ENCODE results near the gene PLSCR1. TPM values are rescaled to one million over a fixed set of nuclear protein-coding genes. Genes with fewer than 3 reads are reported as not detected.
"Not testable (repeated sequence)": the region's sequence is repeated elsewhere in the genome, so short reads cannot be mapped to it uniquely, and the experiment has no call there.

PLSCR1 gene
- total RNA-seq, 2 experiments from 2014 or later = 137 to 146 TPM

GRCh38 chr3:146476094-146476740 lies 68.2 kb downstream of the PLSCR1 start:
- no peak overlapping the region for H3K27ac Mint-ChIP-seq

GRCh38 chr3:146474976-146475375 lies 69.4 kb downstream of the PLSCR1 start:
- peaks cover 13% of the 10 kb centered on the region for H3K27me3 Mint-ChIP-seq
- H3K27ac Mint-ChIP-seq; H3K4me3 Mint-ChIP-seq; CTCF ChIA-PET; DNase-seq; H3K9me3 Mint-ChIP-seq; H3K36me3 Mint-ChIP-seq (ENCODE audit: low read depth); H3K4me1 Mint-ChIP-seq; POLR2A ChIA-PET: not testable (repeated sequence)

More at GRCh38 chr3:146476094-146476740, 68.2 kb downstream of the PLSCR1 start:
- ChIA-PET POLR2A (no interaction called here), CTCF (no interaction called here)
- no peak for DNase-seq
- Mint-ChIP-seq H3K27me3 (peaks cover 19% of the 10 kb centered on the region), H3K36me3 (ENCODE audit: low read depth) (no peaks in the 10 kb centered on the region), H3K9me3 (no peaks in the 10 kb centered on the region), H3K4me1 (no peaks in the 10 kb centered on the region), H3K4me3 (no peak overlapping the region)

- ChIA-PET CTCF (no interaction called here), POLR2A (no interaction called here)
- peaks cover 13% of the 10 kb centered on the region for H3K27me3 Mint-ChIP-seq
- no peaks in the 10 kb centered on the region for H3K9me3 Mint-ChIP-seq
- DNase-seq = no peak
- H3K4me1 Mint-ChIP-seq = peaks cover 5% of the 10 kb centered on the region
- no peak overlapping the region for H3K4me3 Mint-ChIP-seq
- no peaks in the 10 kb centered on the region for H3K36me3 Mint-ChIP-seq (ENCODE audit: low read depth)
- H3K27ac Mint-ChIP-seq = no peak overlapping the region
These were observed 70.7 kb downstream of the PLSCR1 start for GRCh38 chr3:146473726-146474125.

GRCh38 chr3:146472611-146473010 lies 71.8 kb downstream of the PLSCR1 start:
- POLR2A ChIA-PET = no interaction called here
- no peaks in the 10 kb centered on the region for H3K9me3 Mint-ChIP-seq
- no peaks in the 10 kb centered on the region for H3K36me3 Mint-ChIP-seq (ENCODE audit: low read depth)
- DNase-seq = no peak
- no peak overlapping the region for H3K4me3 Mint-ChIP-seq
- H3K4me1 Mint-ChIP-seq = peaks cover 6% of the 10 kb centered on the region
- H3K27ac Mint-ChIP-seq = no peak overlapping the region
- peaks cover 13% of the 10 kb centered on the region for H3K27me3 Mint-ChIP-seq
- CTCF ChIA-PET = no interaction called here

- no peaks in the 10 kb centered on the region for H3K36me3 Mint-ChIP-seq (ENCODE audit: low read depth)
- H3K4me3 Mint-ChIP-seq = peak overlapping the region; percentile 72
- H3K27me3 Mint-ChIP-seq = peaks cover 13% of the 10 kb centered on the region
- no peaks in the 10 kb centered on the region for H3K9me3 Mint-ChIP-seq
- DNase-seq = no peak
- ChIA-PET CTCF (no interaction called here), POLR2A (no interaction called here)
- H3K4me1 Mint-ChIP-seq = peaks cover 6% of the 10 kb centered on the region
- H3K27ac Mint-ChIP-seq = no peak overlapping the region
These were observed 73.4 kb downstream of the PLSCR1 start for GRCh38 chr3:146471012-146471411.

GRCh38 chr3:146470425-146470990 lies 73.9 kb downstream of the PLSCR1 start:
- no peaks in the 10 kb centered on the region for H3K36me3 Mint-ChIP-seq (ENCODE audit: low read depth)
- H3K9me3 Mint-ChIP-seq = no peaks in the 10 kb centered on the region
- peak overlapping the region; percentile 48 for H3K27ac Mint-ChIP-seq
- POLR2A ChIA-PET = interaction anchor here (2.1 kb wide), 1 partner anchor 74 kb away, joined by 10 read pairs; the partner anchor contains the start of gene PLSCR1
- no peak for DNase-seq
- CTCF ChIA-PET = interaction anchor here (1.2 kb wide), 1 partner anchor 28 kb away, joined by 3 read pairs; no protein-coding TSS in a partner anchor
- H3K27me3 Mint-ChIP-seq = peaks cover 10% of the 10 kb centered on the region
- peak overlapping the region; percentile 72 for H3K4me3 Mint-ChIP-seq
- peaks cover 11% of the 10 kb centered on the region for H3K4me1 Mint-ChIP-seq

GRCh38 chr3:146469150-146470017 lies 75.0 kb downstream of the PLSCR1 start, which contains the start of gene PLSCR2:
Gene PLSCR2 (minus strand): TSS chr3:146469561. CDS start chr3:146459904, 9,657 bp downstream.
- CTCF ChIA-PET = interaction anchor here (0.6 to 1.2 kb wide), 3 partner anchors 29 to 39 kb away, joined by 3 read pairs; no protein-coding TSS in a partner anchor
- POLR2A ChIA-PET = interaction anchor here (1.2 to 2.1 kb wide), 3 partner anchors 28 to 75 kb away, joined by 3 to 10 read pairs (median 3); partner anchors contain the start of gene PLSCR1
- peak; percentile 72 for DNase-seq
- H3K9me3 Mint-ChIP-seq = no peaks in the 10 kb centered on the region
- peak within 1 kb of the TSS; percentile 72 for H3K4me3 Mint-ChIP-seq
- H3K27ac Mint-ChIP-seq = peak within 1 kb of the TSS; percentile 87
- H3K27me3 Mint-ChIP-seq = peaks cover 6% of the 10 kb centered on the region
- peaks cover 17% of the 10 kb centered on the region for H3K4me1 Mint-ChIP-seq
- H3K36me3 Mint-ChIP-seq (ENCODE audit: low read depth) = no peaks in the 10 kb centered on the region

GRCh38 chr3:146468671-146469149 lies 75.7 kb downstream of the PLSCR1 start:
- ChIA-PET CTCF (interaction anchor here (0.6 to 1.0 kb wide), 2 partner anchors 39 to 40 kb away, joined by 3 read pairs; no protein-coding TSS in a partner anchor), POLR2A (interaction anchor here (1.2 to 2.1 kb wide), 3 partner anchors 29 to 75 kb away, joined by 3 to 10 read pairs (median 3); partner anchors contain the start of gene PLSCR1)
- Mint-ChIP-seq H3K36me3 (ENCODE audit: low read depth) (no peaks in the 10 kb centered on the region), H3K27ac (peak overlapping the region; percentile 87), H3K4me3 (peak overlapping the region; percentile 72), H3K9me3 (no peaks in the 10 kb centered on the region), H3K27me3 (no peaks in the 10 kb centered on the region), H3K4me1 (peaks cover 22% of the 10 kb centered on the region)
- no peak for DNase-seq

- no peaks in the 10 kb centered on the region for H3K27me3 Mint-ChIP-seq
- H3K4me3 Mint-ChIP-seq = no peak overlapping the region
- CTCF ChIA-PET = interaction anchor here (1.0 kb wide), 1 partner anchor 39 kb away, joined by 3 read pairs; no protein-coding TSS in a partner anchor
- H3K27ac Mint-ChIP-seq = no peak overlapping the region
- DNase-seq = no peak
- peaks cover 26% of the 10 kb centered on the region for H3K4me1 Mint-ChIP-seq
- no peaks in the 10 kb centered on the region for H3K36me3 Mint-ChIP-seq (ENCODE audit: low read depth)
- no peaks in the 10 kb centered on the region for H3K9me3 Mint-ChIP-seq
- POLR2A ChIA-PET = interaction anchor here (1.7 to 2.1 kb wide), 2 partner anchors 29 to 76 kb away, joined by 3 to 10 read pairs; partner anchors contain the start of gene PLSCR1
These were observed 76.2 kb downstream of the PLSCR1 start for GRCh38 chr3:146468234-146468633.

- no peaks in the 10 kb centered on the region for H3K27me3 Mint-ChIP-seq
- ChIA-PET CTCF (no interaction called here), POLR2A (no interaction called here)
- H3K27ac Mint-ChIP-seq = no peak overlapping the region
- H3K4me3 Mint-ChIP-seq = no peak overlapping the region
- DNase-seq = no peak
- H3K36me3 Mint-ChIP-seq (ENCODE audit: low read depth) = no peaks in the 10 kb centered on the region
- peaks cover 26% of the 10 kb centered on the region for H3K4me1 Mint-ChIP-seq
- no peaks in the 10 kb centered on the region for H3K9me3 Mint-ChIP-seq
These were observed 77.8 kb downstream of the PLSCR1 start for GRCh38 chr3:146466604-146467003.

GRCh38 chr3:146465693-146466465 lies 78.5 kb downstream of the PLSCR1 start:
- H3K4me1 Mint-ChIP-seq = peaks cover 26% of the 10 kb centered on the region
- no peaks in the 10 kb centered on the region for H3K9me3 Mint-ChIP-seq
- H3K27me3 Mint-ChIP-seq = no peaks in the 10 kb centered on the region
- DNase-seq = no peak
- H3K36me3 Mint-ChIP-seq (ENCODE audit: low read depth) = no peaks in the 10 kb centered on the region
- no peak overlapping the region for H3K4me3 Mint-ChIP-seq
- ChIA-PET CTCF (no interaction called here), POLR2A (no interaction called here)
- H3K27ac Mint-ChIP-seq = peak overlapping the region; percentile 10
